HUES64 (cell line): Measurements from ENCODE around the gene RPL18.

Source experiments
- H3K27ac ChIP-seq: 2 replicates; pipeline ENCODE4 v1.7.0; 2013; ENCODE audit warnings: low read depth, low read length, inconsistent platforms
- H3K27me3 ChIP-seq: 2 replicates; pipeline ENCODE4 v1.6.1; 2013; ENCODE audit warnings: mild to moderate bottlenecking, low read length; ENCODE audit not compliant: insufficient read depth
- H3K36me3 ChIP-seq: 2 replicates; pipeline ENCODE4 v1.6.1; 2013; ENCODE audit warnings: mild to moderate bottlenecking, low read length; ENCODE audit not compliant: insufficient read depth
- H3K4me1 ChIP-seq: 2 replicates; pipeline ENCODE4 v1.6.1; 2013; ENCODE audit warnings: mild to moderate bottlenecking, low read length, moderate library complexity; ENCODE audit not compliant: insufficient read depth
- H3K4me3 ChIP-seq: 2 replicates; pipeline ENCODE4 v1.5.1; 2013; ENCODE audit warnings: mild to moderate bottlenecking, low read length, moderate library complexity
- H3K9ac ChIP-seq: 2 replicates; pipeline ENCODE4 v1.6.1; 2013; ENCODE audit warnings: mild to moderate bottlenecking, low read depth, low read length
- H3K9me3 ChIP-seq: 2 replicates; pipeline ENCODE4 v1.6.1; 2013; ENCODE audit warnings: low read depth, low read length; ENCODE audit not compliant: insufficient read depth
- WGBS: fragments of 150-250, 120-280 bp; methylation state at CpG from one replicate; pipeline ENCODE4 v1.1.7; 2013; ENCODE audit warnings: missing lambda C conversion rate; 5-methylcytosine and 5-hydroxymethylcytosine counted together

RPL18 gene

DNA sequence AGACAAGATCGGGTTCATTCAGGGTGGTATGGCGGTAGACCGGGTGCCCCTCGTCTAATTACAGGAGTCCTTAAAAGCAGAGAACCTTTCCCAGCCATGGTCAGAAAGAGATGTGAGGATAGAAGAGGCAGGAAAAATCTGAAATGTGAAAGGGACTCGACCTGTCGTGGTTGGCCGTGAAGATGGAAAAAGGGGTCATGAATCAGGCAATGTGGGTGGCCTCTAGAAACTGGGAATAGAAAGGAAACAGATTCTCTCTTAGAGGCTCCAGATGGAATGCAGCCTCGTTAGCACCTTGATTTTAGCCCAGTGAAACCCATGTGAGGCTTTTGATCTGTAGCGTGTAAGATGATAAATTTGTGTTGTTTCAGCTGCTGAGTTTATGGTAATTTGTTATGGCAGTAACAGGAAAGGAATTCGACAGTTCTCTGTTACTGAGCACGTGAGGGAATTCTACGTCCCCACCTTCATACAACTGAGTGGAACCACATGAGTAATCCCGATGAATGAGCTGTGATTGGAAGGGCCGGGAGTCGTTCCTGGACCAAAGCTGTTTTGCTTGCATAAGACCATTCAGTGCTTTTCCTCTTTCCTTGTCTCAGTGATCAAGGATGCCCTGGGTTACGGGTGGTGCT, 38.0 kb upstream of the RPL18 start:
- H3K27me3 ChIP-seq = no peaks in the 10 kb centered on the region
- peaks cover 7% of the 10 kb centered on the region; the same call in 1 of the 2 replicates for H3K4me1 ChIP-seq
- no peaks in the 10 kb centered on the region for H3K9me3 ChIP-seq
- no peaks in the 10 kb centered on the region for H3K36me3 ChIP-seq
- no peak overlapping the region for H3K9ac ChIP-seq
- no peak overlapping the region for H3K27ac ChIP-seq
- WGBS = 48% methylated on average over 16 of the region's 16 CpGs
- no peak overlapping the region for H3K4me3 ChIP-seq

DNA sequence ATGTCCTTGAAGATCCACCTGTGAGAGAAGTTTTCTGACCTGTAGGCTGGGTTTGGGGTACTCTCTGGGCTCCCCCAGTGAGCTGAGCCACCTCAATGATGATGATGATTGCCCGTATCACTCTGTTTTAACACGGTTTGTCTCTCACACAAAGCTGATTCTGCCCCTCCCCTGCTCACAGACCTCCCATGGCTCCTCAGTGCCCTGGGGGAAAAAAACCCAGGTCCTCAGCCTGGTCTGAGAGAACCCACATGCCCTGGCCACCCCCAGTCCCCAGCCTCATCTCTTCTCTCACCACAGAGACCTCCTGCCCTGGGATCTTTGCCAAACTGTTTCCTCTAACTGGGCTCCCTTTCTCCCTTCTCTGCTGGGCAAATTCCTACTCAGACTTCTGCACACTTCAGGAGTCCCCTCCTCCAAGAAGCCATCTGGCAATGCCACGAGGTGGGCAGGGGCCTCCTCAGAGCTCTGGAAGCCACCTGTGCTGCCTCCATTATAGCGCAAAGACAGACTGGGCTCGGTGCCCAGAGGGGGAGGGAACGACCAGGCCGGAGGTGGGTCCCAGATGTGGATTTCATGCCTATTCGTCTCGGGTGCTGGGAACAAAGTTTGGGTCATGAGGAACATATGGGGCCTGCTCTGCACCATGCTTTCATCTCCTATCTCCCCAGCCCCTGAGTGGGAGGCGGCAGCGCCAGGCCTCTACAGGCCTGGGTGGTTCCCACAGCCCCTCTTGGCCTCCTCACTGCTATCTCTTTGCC, 35.5 kb upstream of the RPL18 start:
- no peaks in the 10 kb centered on the region for H3K36me3 ChIP-seq
- H3K9me3 ChIP-seq = no peaks in the 10 kb centered on the region
- peak overlapping the region; percentile 26; the same call in 1 of the 2 replicates for H3K9ac ChIP-seq
- peaks cover 7% of the 10 kb centered on the region; the same call in 1 of the 2 replicates for H3K4me1 ChIP-seq
- WGBS = 78% methylated on average over 11 of the region's 11 CpGs
- no peak overlapping the region for H3K27ac ChIP-seq
- no peak overlapping the region for H3K4me3 ChIP-seq
- no peaks in the 10 kb centered on the region for H3K27me3 ChIP-seq

DNA sequence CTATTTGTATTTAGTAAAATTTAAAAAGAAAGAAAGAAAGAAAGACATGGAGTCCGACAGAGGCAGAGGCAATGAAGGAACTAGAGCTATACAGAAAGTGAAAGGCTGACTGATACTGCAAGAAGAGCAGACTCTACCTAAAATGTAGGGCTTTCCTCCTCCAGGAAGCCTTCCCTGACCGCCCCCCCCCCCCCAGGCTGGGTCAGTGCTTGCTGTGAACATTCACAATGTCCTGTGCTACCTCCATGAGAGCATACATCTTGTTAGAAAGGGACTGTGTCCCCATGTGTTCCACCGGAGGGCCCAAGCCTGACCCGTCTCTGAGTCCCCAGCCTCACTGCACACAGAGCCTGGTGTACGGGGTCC, 32.7 kb upstream of the RPL18 start:
- WGBS = 74% methylated on average over 5 of the region's 5 CpGs
- no peaks in the 10 kb centered on the region for H3K27me3 ChIP-seq
- H3K9me3 ChIP-seq = no peaks in the 10 kb centered on the region
- peaks cover 4% of the 10 kb centered on the region; the same call in 1 of the 2 replicates for H3K4me1 ChIP-seq
- H3K27ac ChIP-seq = no peak overlapping the region
- no peaks in the 10 kb centered on the region for H3K36me3 ChIP-seq
- no peak overlapping the region for H3K4me3 ChIP-seq
- no peak overlapping the region for H3K9ac ChIP-seq

DNA sequence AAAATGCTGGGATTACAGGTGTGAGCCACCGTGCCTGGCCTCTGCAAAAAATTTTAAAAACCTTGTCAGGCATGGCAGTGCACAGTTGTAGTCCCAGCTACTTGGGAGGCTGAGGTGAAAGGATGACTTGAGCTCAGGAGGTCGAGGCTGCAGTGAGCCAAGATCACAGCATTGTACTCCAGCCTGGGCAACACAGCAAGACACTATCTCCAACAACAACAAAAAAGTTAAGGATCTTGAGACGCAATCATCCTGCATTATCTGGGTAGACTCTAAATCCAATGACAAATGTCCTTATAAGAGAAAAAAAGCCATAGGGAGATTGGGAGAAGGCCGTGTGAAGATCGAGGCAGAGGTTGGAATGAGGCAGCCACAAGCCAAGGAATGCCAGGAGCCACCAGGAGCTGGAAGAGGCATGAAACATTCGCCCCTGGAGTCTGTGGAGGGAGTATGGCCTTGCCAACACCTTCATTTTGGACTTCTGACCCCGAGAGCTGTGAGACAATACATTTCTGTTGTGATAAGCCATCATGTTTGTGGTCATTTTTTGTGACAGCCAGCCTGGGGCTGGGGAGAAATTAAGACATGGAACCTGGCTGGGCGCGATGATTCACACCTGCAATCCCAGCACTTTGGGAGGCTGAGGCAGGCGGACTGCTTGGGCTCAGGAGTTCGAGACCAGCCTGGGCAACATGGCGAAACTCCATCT, 32.1 kb upstream of the RPL18 start:
- H3K9ac ChIP-seq = no peak overlapping the region
- H3K4me1 ChIP-seq = peaks cover 4% of the 10 kb centered on the region; the same call in 1 of the 2 replicates
- no peaks in the 10 kb centered on the region for H3K36me3 ChIP-seq
- no peak overlapping the region for H3K27ac ChIP-seq
- WGBS = 93% methylated on average over 10 of the region's 12 CpGs
- no peak overlapping the region for H3K4me3 ChIP-seq
- no peaks in the 10 kb centered on the region for H3K9me3 ChIP-seq
- no peaks in the 10 kb centered on the region for H3K27me3 ChIP-seq

DNA sequence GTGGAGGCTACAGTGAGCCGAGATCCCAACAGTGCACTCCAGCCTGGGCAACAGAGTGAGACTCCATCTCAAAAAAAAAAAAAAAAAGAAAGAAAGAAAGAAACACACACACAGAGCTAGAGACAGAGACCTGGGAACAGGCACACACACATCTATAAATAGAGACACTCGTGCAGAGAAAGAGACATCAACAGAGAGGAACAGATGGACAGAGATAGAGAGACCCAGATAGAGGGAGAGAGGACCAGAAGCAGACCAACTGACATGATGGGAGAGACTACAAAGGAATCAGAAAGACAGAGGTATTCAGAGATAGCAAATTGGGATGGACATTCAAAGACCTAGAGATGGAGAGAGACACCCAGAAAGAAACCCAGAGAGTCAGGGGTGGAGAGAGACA, 29.2 kb upstream of the RPL18 start:
- no peaks in the 10 kb centered on the region for H3K27me3 ChIP-seq
- no peaks in the 10 kb centered on the region for H3K9me3 ChIP-seq
- H3K4me3 ChIP-seq = no peak overlapping the region
- H3K4me1 ChIP-seq = peaks cover 6% of the 10 kb centered on the region; the same call in 1 of the 2 replicates
- no peak overlapping the region for H3K9ac ChIP-seq
- H3K27ac ChIP-seq = no peak overlapping the region
- no peaks in the 10 kb centered on the region for H3K36me3 ChIP-seq
- WGBS = 95% methylated on average over 2 of the region's 2 CpGs

DNA sequence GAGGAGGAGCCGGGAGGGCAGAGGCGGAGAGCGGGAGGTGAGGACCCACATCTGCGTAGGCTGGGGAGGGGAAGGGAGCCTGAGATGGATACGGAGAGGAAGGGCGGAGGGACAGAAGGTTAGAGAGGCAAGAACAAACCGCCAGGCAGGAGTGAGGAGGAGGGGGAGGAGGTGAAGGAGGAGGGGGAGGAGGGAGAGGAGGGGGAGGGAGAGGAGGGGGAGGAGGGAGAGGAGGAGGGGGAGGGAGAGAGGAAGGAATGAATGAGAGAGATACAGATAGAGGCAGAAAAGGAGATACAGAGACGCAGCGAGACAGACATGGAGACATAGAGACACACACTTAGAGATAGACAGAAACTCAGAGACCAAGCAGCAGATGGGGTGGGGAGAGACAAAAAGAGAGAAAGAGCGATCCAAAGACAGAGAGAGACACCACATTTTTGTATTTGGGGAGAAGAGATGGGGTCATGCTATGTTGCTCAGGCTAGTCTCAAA, 27.8 kb upstream of the RPL18 start:
- H3K27me3 ChIP-seq = no peaks in the 10 kb centered on the region
- 23% methylated on average over 8 of the region's 10 CpGs for WGBS
- no peaks in the 10 kb centered on the region for H3K36me3 ChIP-seq
- H3K4me1 ChIP-seq = peaks cover 6% of the 10 kb centered on the region; the same call in 1 of the 2 replicates
- H3K27ac ChIP-seq = peak overlapping the region; percentile 96; the same call in 1 of the 2 replicates
- H3K9ac ChIP-seq = no peak overlapping the region
- H3K4me3 ChIP-seq = peak overlapping the region; percentile 67
- no peaks in the 10 kb centered on the region for H3K9me3 ChIP-seq

DNA sequence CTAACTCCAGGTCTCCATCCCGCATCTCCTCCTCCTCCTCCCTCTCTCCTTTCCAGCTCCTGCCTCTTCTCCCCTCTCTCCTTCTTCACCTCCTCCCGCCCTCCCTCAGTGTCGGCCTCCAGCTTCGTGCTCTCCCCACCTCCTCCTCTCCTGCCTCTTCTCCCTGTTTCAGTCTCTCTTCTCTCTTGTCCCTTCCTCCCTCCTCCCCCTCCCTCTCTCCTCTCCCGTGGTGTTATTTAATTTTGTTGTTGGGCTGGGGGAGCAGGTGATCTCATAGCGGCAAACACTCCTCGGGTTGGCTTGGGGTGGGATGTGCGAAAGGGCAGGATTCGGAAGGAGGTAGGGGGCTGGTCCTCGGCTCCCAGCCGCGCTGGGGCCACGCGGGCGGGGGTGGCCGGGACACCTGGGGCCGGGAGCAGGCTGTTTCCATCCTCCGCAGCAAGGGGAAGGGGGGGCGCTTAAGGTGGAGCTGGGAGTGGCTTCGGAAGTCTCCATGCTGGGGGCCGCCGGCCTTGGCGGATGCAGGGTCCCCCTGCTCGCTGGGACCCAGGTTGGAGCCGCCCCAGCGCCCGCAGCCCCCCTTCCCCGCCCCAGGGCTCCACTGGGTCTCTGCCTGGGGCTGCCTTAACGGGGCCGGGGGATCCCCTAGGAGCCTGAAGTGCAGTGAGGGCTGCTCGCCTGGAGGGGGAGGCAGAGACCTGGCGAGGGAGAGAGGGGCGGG, 27.2 kb upstream of the RPL18 start, which contains the start of gene CA11:
TSS of gene CA11 (minus strand) at position 187 of the 721 bp plus-strand sequence. CDS start 555 bp downstream, outside the sequence.
- H3K4me3 ChIP-seq = peak within 1 kb of the TSS; percentile 67
- H3K27ac ChIP-seq = peak within 1 kb of the TSS; percentile 96
- H3K9me3 ChIP-seq = no peaks in the 10 kb centered on the region
- no peaks in the 10 kb centered on the region for H3K27me3 ChIP-seq
- peaks cover 6% of the 10 kb centered on the region; the same call in 1 of the 2 replicates for H3K4me1 ChIP-seq
- H3K36me3 ChIP-seq = no peaks in the 10 kb centered on the region
- WGBS = under 1% methylated on average over 32 of the region's 33 CpGs
- H3K9ac ChIP-seq = peak within 1 kb of the TSS; percentile 17

DNA sequence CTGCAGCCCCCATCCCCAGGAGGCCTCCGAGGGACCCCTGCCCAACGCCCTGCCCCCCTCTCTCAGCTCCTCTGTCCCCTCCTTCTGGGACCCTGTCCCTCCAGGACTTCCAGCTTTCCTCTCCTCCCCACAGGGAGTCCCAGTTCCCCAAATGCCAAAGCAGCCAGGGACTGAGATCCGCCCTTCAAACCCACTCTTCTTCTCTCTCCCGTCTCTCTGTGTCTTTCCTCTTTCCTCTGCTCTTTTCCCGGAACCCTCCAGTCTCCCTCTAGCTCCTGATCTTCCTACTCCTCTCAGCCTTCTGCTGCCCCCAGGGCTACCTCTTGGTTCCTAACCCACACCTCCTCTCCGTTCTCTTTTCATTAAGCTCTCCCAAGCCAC, 26.6 kb upstream of the RPL18 start:
- H3K4me3 ChIP-seq = peak overlapping the region; percentile 67
- H3K9ac ChIP-seq = peak overlapping the region; percentile 17
- H3K27ac ChIP-seq = peak overlapping the region; percentile 96
- WGBS = under 1% methylated on average over 6 of the region's 6 CpGs
- H3K27me3 ChIP-seq = no peaks in the 10 kb centered on the region
- peaks cover 6% of the 10 kb centered on the region; the same call in 1 of the 2 replicates for H3K4me1 ChIP-seq
- H3K9me3 ChIP-seq = no peaks in the 10 kb centered on the region
- no peaks in the 10 kb centered on the region for H3K36me3 ChIP-seq

DNA sequence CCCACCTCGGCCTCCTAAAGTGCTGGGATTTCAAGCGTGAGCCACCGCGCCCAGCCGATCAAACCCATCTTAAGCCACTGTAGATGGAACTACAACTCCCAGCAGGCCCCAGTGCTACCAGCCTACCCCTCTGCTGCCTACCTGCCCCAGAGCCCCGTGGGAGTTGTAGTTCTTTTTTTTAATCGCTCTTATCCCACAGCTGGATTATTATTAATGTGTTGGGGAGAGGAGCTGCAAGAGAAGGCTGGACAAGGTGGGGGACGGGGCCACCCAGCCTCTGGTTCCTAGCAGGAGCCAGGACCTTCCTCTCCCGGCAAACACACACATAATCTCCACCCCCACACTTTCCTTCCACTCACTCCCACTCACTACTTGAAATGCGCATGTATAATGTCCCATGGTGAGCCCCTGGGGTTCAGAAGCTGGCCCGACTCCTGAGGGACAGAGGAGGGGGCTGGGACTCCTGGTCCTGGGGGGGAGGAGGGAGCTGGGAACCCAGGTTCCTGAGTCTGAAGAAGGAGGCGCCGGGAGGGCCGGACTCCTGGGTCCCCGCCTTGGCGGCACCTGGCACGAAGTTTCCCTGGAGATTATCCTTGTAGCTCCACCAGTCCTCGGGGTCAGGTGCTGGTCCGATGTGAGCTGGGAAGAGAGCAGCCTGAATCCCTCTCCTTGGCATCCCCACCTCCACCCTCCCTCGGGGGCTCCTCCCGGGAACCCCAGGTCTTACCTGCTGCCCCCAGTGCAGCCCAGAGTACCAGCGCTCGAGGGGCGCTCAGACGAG, 26.1 kb upstream of the RPL18 start:
- peak overlapping the region; percentile 67 for H3K4me3 ChIP-seq
- 1% methylated on average over 23 of the region's 25 CpGs for WGBS
- H3K9ac ChIP-seq = peak overlapping the region; percentile 17; the same call in 1 of the 2 replicates
- H3K36me3 ChIP-seq = no peaks in the 10 kb centered on the region
- peaks cover 7% of the 10 kb centered on the region; the same call in 1 of the 2 replicates for H3K4me1 ChIP-seq
- H3K27me3 ChIP-seq = no peaks in the 10 kb centered on the region
- H3K27ac ChIP-seq = peak overlapping the region; percentile 96
- H3K9me3 ChIP-seq = no peaks in the 10 kb centered on the region

DNA sequence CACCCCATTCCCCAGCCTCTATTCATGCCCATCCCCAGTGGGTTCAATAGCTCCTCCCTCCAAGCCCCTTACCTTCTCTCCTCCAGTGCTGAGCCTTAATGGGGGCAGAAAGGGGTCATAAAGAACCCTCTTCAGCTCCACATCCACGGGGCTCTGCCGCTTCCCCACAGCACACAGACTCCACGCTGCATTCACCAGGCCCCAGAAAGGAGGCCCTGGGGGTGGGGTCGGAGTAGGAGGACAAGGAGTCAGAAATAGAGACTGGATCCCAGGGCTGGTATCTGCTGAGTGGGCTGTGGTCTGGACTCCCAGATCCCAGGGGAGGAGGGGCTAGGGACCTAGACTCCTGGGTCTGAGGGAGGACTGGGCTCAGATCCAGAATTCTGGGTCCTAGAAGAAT, 25.4 kb upstream of the RPL18 start:
- WGBS = 77% methylated on average over 2 of the region's 4 CpGs
- no peaks in the 10 kb centered on the region for H3K36me3 ChIP-seq
- H3K27me3 ChIP-seq = no peaks in the 10 kb centered on the region
- no peaks in the 10 kb centered on the region for H3K9me3 ChIP-seq
- H3K9ac ChIP-seq = 0 out of 2 replicates have a peak overlapping the region, but pooled peaks have one; percentile 14
- H3K4me3 ChIP-seq = peak overlapping the region; percentile 67
- H3K27ac ChIP-seq = peak overlapping the region; percentile 96; the same call in 1 of the 2 replicates
- peaks cover 11% of the 10 kb centered on the region; the same call in 1 of the 2 replicates for H3K4me1 ChIP-seq
